HepG2 (cell line): ENCODE data around the gene HMMR. TPM values are rescaled to one million over a fixed set of nuclear protein-coding genes. Genes with fewer than 3 reads are reported as not detected.

ENCODE experiments used
- ARNT ChIP-seq: fragments of 450-650 bp; IDR thresholded peaks from 2 replicates; pipeline ENCODE4 v1.6.1; 2017
- DRAP1 ChIP-seq: IDR thresholded peaks from 2 replicates; pipeline ENCODE4 v1.6.1; 2016; ENCODE audit warnings: missing genetic modification reagents, missing compliant biosample characterization
- FOXO4 ChIP-seq: sonication (generic); formaldehyde crosslinking; conservative IDR thresholded peaks from 2 replicates; pipeline ENCODE4 v1.8.1; 2023; ENCODE audit warnings: missing genetic modification reagents
- HCFC1 ChIP-seq: fragments of 150-350 bp; IDR thresholded peaks from 2 replicates; pipeline ENCODE4 v1.6.1; 2014; ENCODE audit warnings: low read depth, low read length
- HNF4A ChIP-seq: sonication (generic); formaldehyde crosslinking; IDR thresholded peaks from 2 replicates; pipeline ENCODE4 v1.4.0; 2020; ENCODE audit warnings: missing genetic modification reagents
- HNRNPH1 ChIP-seq: fragments of 200-400 bp; formaldehyde crosslinking; optimal IDR thresholded peaks from 2 replicates; pipeline ENCODE3; 2017; ENCODE audit warnings: mild to moderate bottlenecking, low read depth, low read length
- HNRNPUL1 ChIP-seq: fragments of 200-400 bp; formaldehyde crosslinking; IDR thresholded peaks from 2 replicates; pipeline ENCODE4 v1.6.1; 2017; ENCODE audit warnings: low read depth, mild to moderate bottlenecking, low read length, moderate library complexity
- LCORL ChIP-seq, 2 experiments: fragments of 450-650 bp in 1 of 2; sonication (generic) in 1 of 2; formaldehyde crosslinking in 1 of 2; IDR thresholded peaks; 2 replicates each; pipeline versions ENCODE4 v1.5.0 to v1.6.1; 2017 to 2020; ENCODE audit warnings: antibody characterized with exemption in 1 of 2, missing genetic modification reagents in 1 of 2
- MLLT10 ChIP-seq: sonication (generic); formaldehyde crosslinking; IDR thresholded peaks from 2 replicates; pipeline ENCODE4 v1.4.0; 2020; ENCODE audit warnings: missing genetic modification reagents
- MYPOP ChIP-seq: sonication (generic); formaldehyde crosslinking; IDR thresholded peaks from 2 replicates; pipeline ENCODE4 v1.8.1; 2023; ENCODE audit warnings: mild to moderate bottlenecking, moderate library complexity, missing genetic modification reagents
- NR2F1 ChIP-seq, 2 experiments: fragments of 450-650 bp in 1 of 2; formaldehyde crosslinking in 1 of 2; IDR thresholded peaks; 2 replicates each; pipeline versions ENCODE4 v1.5.0 to v1.6.1; 2016 to 2020; ENCODE audit warnings: mild to moderate bottlenecking in 1 of 2, missing compliant biosample characterization in 1 of 2, missing genetic modification reagents in 1 of 2, moderate library complexity in 1 of 2
- POLR2A ChIP-seq, 2 experiments: IDR thresholded peaks; 2 replicates each; pipeline ENCODE4 v1.6.1; 2011; ENCODE audit warnings: low read depth in 2 of 2, low read length in 2 of 2, mild to moderate bottlenecking in 1 of 2, moderate library complexity in 1 of 2; ENCODE audit not compliant: insufficient read depth in 1 of 2
- RNF2 ChIP-seq: fragments of 450-650 bp; conservative IDR thresholded peaks from 2 replicates; pipeline ENCODE4 v1.6.1; 2016; ENCODE audit warnings: low read depth
- SAFB2 ChIP-seq: sonication (generic); formaldehyde crosslinking; IDR thresholded peaks from 2 replicates; pipeline ENCODE4 v1.5.1; 2020; ENCODE audit warnings: missing genetic modification reagents, low read depth, mild to moderate bottlenecking, borderline replicate concordance
- SIN3A ChIP-seq: IDR thresholded peaks from 2 replicates; pipeline ENCODE4 v1.6.1; 2011; ENCODE audit warnings: low read depth, mild to moderate bottlenecking, control low read depth, low read length, borderline replicate concordance
- TBX2 ChIP-seq: sonication (generic); formaldehyde crosslinking; IDR thresholded peaks from 2 replicates; pipeline ENCODE4 v1.5.0; 2020; ENCODE audit warnings: missing genetic modification reagents, mild to moderate bottlenecking, borderline replicate concordance
- TEAD2 ChIP-seq: sonication (generic); formaldehyde crosslinking; IDR thresholded peaks from 2 replicates; pipeline ENCODE4 v1.9.0; 2021; ENCODE audit warnings: missing genetic modification reagents
- ZBTB38 ChIP-seq: sonication (generic); formaldehyde crosslinking; IDR thresholded peaks from 2 replicates; pipeline ENCODE4 v1.5.1; 2020; ENCODE audit warnings: mild to moderate bottlenecking, missing genetic modification reagents
- ZFP90 ChIP-seq: sonication (generic); formaldehyde crosslinking; IDR thresholded peaks from 2 replicates; pipeline ENCODE4 v1.8.0; 2022; ENCODE audit warnings: missing genetic modification reagents, mild to moderate bottlenecking, inconsistent platforms, borderline replicate concordance
- ZFYVE20 ChIP-seq: sonication (generic); formaldehyde crosslinking; IDR thresholded peaks from 2 replicates; pipeline ENCODE4 v1.8.0; 2023; ENCODE audit warnings: low read depth, mild to moderate bottlenecking, moderate library complexity, missing genetic modification reagents, borderline replicate concordance
- ZNF12 ChIP-seq: sonication (generic); formaldehyde crosslinking; IDR thresholded peaks from 2 replicates; pipeline ENCODE4 v1.5.0; 2020; ENCODE audit warnings: missing genetic modification reagents
- ZNF124 ChIP-seq: sonication (generic); formaldehyde crosslinking; IDR thresholded peaks from 2 replicates; pipeline ENCODE4 v1.4.0; 2020; ENCODE audit warnings: missing genetic modification reagents
- ZNF263 ChIP-seq: sonication (generic); formaldehyde crosslinking; IDR thresholded peaks from 2 replicates; pipeline ENCODE4 v1.4.0; 2020; ENCODE audit warnings: missing genetic modification reagents
- ZNF326 ChIP-seq: sonication (generic); formaldehyde crosslinking; IDR thresholded peaks from 2 replicates; pipeline ENCODE4 v1.4.0; 2020; ENCODE audit warnings: missing genetic modification reagents, borderline replicate concordance
- ZNF367 ChIP-seq: sonication (generic); formaldehyde crosslinking; IDR thresholded peaks from 2 replicates; pipeline ENCODE4 v1.4.0; 2020; ENCODE audit warnings: missing genetic modification reagents, borderline replicate concordance
- ZNF414 ChIP-seq: sonication (generic); formaldehyde crosslinking; IDR thresholded peaks from 2 replicates; pipeline ENCODE4 v1.5.0; 2020; ENCODE audit warnings: missing genetic modification reagents
- ZNF772 ChIP-seq: sonication (generic); formaldehyde crosslinking; IDR thresholded peaks from 2 replicates; pipeline ENCODE4 v1.5.0; 2020; ENCODE audit warnings: mild to moderate bottlenecking, missing genetic modification reagents
- polyA plus RNA-seq, 8 experiments: library from polyadenylated mRNA; depleted of rRNA in 3 of 8; stranded (reverse) in 7 of 8; unstranded in 1 of 8; fragments of >200 nt; fragmentation: Illumina TruSeq in 4 of 8; extraction: Trizol in 4 of 8; gene quantifications; 2 replicates each; pipeline versions ENCODE4 v1.2.1 to v1.2.3, GENCODE V29; 2011 to 2016; ENCODE audit warnings: low read depth in 4 of 8, missing spikeins in 1 of 8, mixed read lengths in 1 of 8; ENCODE audit not compliant: insufficient read depth in 1 of 8
- total RNA-seq, 5 experiments: library from RNA; depleted of rRNA; stranded (reverse); fragments of >200 nt; fragmentation: Illumina TruSeq; extraction: Trizol; gene quantifications; 2 replicates each; pipeline ENCODE4 v1.2.3, GENCODE V29; 2016; ENCODE audit warnings: low read depth in 1 of 5

Gene HMMR
- total and polyA plus RNA-seq, 2 of the 13 experiments (the other 11 are each of a cell fraction or from before 2014, with no cell fraction given) = 8.5 to 48.3 TPM

GRCh38 chr5:163437309-163438182 lies 22.9 kb upstream of the HMMR start, which contains the start of gene CCNG1 (continued):
- TF ChIP-seq TEAD2 (CRISPR knock-in tag) (no peak), POLR2A (IDR thresholded peaks at IDR 0.05; ENCODE audit: insufficient read depth in 1 of 2, low read depth in 2 of 2, low read length in 2 of 2) (peak; percentile 95 to 97), DRAP1 (CRISPR knock-in tag) (peak; percentile 100), MLLT10 (CRISPR knock-in tag) (no peak), LCORL (IDR thresholded peaks at IDR 0.05) (no peak), LCORL (CRISPR knock-in tag; IDR thresholded peaks at IDR 0.05) (peak; percentile 61; the same call in 1 of the 2 replicates), ZFP90 (0 out of 2 replicates have a peak, but pooled peaks have one; percentile 35), FOXO4 (no peak), ZNF124 (CRISPR knock-in tag) (no peak), HNRNPH1 (no peak), ZNF772 (CRISPR knock-in tag) (no peak; the same call in 1 of the 2 replicates), ZNF326 (no peak), ARNT (no peak), TBX2 (CRISPR knock-in tag) (0 out of 2 replicates have a peak, but pooled peaks have one; percentile 17), ZNF12 (peak; percentile 80), HNF4A (CRISPR knock-in tag) (no peak), ZBTB38 (CRISPR knock-in tag) (no peak), HNRNPUL1 (no peak), RNF2 (no peak), ZNF367 (CRISPR knock-in tag) (no peak), ZFYVE20 (CRISPR knock-in tag) (no peak), SIN3A (peak; percentile 53; the same call in 1 of the 2 replicates), MYPOP (CRISPR knock-in tag) (no peak), HCFC1 (no peak), ZNF263 (CRISPR knock-in tag) (no peak), SAFB2 (CRISPR knock-in tag) (no peak), NR2F1 (CRISPR knock-in tag; IDR thresholded peaks at IDR 0.05) (no peak; a peak in 1 of 4 replicates), ZNF414 (CRISPR knock-in tag) (no peak)
